ENCODE measurements around the gene MAP3K7CL.

The MAP3K7CL gene

GRCh38 chr21:29114765-29115500, 15.5 kb upstream of the MAP3K7CL start:
- H3K4me1 Mint-ChIP-seq: peaks cover 16% of the 10 kb centered on the region
- no peaks in the 10 kb centered on the region for H3K27me3 Mint-ChIP-seq
- ATAC-seq (ENCODE audit: low read depth) (no peak), DNase-seq (ENCODE audit: low spot score in 2 of 2) (no peak)
- H3K27ac Mint-ChIP-seq: no peak overlapping the region
- peaks cover 10% of the 10 kb centered on the region for H3K36me3 Mint-ChIP-seq
- no peak overlapping the region for H3K4me3 Mint-ChIP-seq
- no peaks in the 10 kb centered on the region for H3K9me3 Mint-ChIP-seq

GRCh38 chr21:29115899-29116298, 14.5 kb upstream of the MAP3K7CL start:
- H3K9me3 Mint-ChIP-seq: no peaks in the 10 kb centered on the region
- no peak overlapping the region for H3K4me3 Mint-ChIP-seq
- peaks cover 25% of the 10 kb centered on the region for H3K4me1 Mint-ChIP-seq
- ATAC-seq (ENCODE audit: low read depth) (no peak), DNase-seq (ENCODE audit: low spot score in 2 of 2) (no peak)
- H3K27ac Mint-ChIP-seq: no peak overlapping the region
- H3K27me3 Mint-ChIP-seq: no peaks in the 10 kb centered on the region
- peaks cover 4% of the 10 kb centered on the region for H3K36me3 Mint-ChIP-seq

GRCh38 chr21:29117372-29117955, 13.0 kb upstream of the MAP3K7CL start:
- Mint-ChIP-seq H3K9me3 (no peaks in the 10 kb centered on the region), H3K27me3 (no peaks in the 10 kb centered on the region), H3K4me3 (peak overlapping the region; percentile 41), H3K36me3 (peaks cover 3% of the 10 kb centered on the region), H3K4me1 (peaks cover 38% of the 10 kb centered on the region), H3K27ac (peak overlapping the region; percentile 47)
- DNase-seq (ENCODE audit: low spot score in 2 of 2) (no peak), ATAC-seq (ENCODE audit: low read depth) (no peak)

- H3K36me3 Mint-ChIP-seq: peaks cover 3% of the 10 kb centered on the region
- H3K27ac Mint-ChIP-seq: peak overlapping the region; percentile 98
- H3K27me3 Mint-ChIP-seq: no peaks in the 10 kb centered on the region
- H3K4me1 Mint-ChIP-seq: peaks cover 55% of the 10 kb centered on the region
- H3K4me3 Mint-ChIP-seq: peak overlapping the region; percentile 89
- ATAC-seq (ENCODE audit: low read depth) (peak; percentile 89), DNase-seq (ENCODE audit: low spot score in 2 of 2) (peak; percentile 29 to 64)
- H3K9me3 Mint-ChIP-seq: no peaks in the 10 kb centered on the region
Measured at GRCh38 chr21:29121759-29122158, 8.7 kb upstream of the MAP3K7CL start.

GRCh38 chr21:29124645-29125044, 5.8 kb upstream of the MAP3K7CL start:
- no peak overlapping the region for H3K4me3 Mint-ChIP-seq
- H3K4me1 Mint-ChIP-seq: peaks cover 40% of the 10 kb centered on the region
- ATAC-seq (ENCODE audit: low read depth): no peak
- H3K9me3 Mint-ChIP-seq: peaks cover 1% of the 10 kb centered on the region
- H3K27ac Mint-ChIP-seq: peak overlapping the region; percentile 89
- no peaks in the 10 kb centered on the region for H3K27me3 Mint-ChIP-seq
- DNase-seq (ENCODE audit: low spot score in 2 of 2): no peak
- H3K36me3 Mint-ChIP-seq: peaks cover 5% of the 10 kb centered on the region

- Mint-ChIP-seq H3K36me3 (peaks cover 7% of the 10 kb centered on the region), H3K4me3 (no peak overlapping the region), H3K4me1 (peaks cover 37% of the 10 kb centered on the region), H3K9me3 (peaks cover 3% of the 10 kb centered on the region), H3K27ac (peak overlapping the region; percentile 89), H3K27me3 (no peaks in the 10 kb centered on the region)
- peak in 1 of 2 donors; percentile 37 for DNase-seq (ENCODE audit: low spot score in 2 of 2)
- peak; percentile 72 for ATAC-seq (ENCODE audit: low read depth)
Measured at GRCh38 chr21:29125191-29125590, 5.3 kb upstream of the MAP3K7CL start.

GRCh38 chr21:29125979-29126378, 4.5 kb upstream of the MAP3K7CL start:
- no peaks in the 10 kb centered on the region for H3K27me3 Mint-ChIP-seq
- peaks cover 3% of the 10 kb centered on the region for H3K9me3 Mint-ChIP-seq
- ATAC-seq (ENCODE audit: low read depth): no peak
- no peak overlapping the region for H3K4me3 Mint-ChIP-seq
- peak overlapping the region; percentile 89 for H3K27ac Mint-ChIP-seq
- peaks cover 33% of the 10 kb centered on the region for H3K4me1 Mint-ChIP-seq
- peaks cover 7% of the 10 kb centered on the region for H3K36me3 Mint-ChIP-seq
- no peak for DNase-seq (ENCODE audit: low spot score in 2 of 2)

- H3K4me1 Mint-ChIP-seq: peaks cover 2% of the 10 kb centered on the region
- no peaks in the 10 kb centered on the region for H3K27me3 Mint-ChIP-seq
- no peak overlapping the region for H3K27ac Mint-ChIP-seq
- H3K36me3 Mint-ChIP-seq: peaks cover 9% of the 10 kb centered on the region
- no peak overlapping the region for H3K4me3 Mint-ChIP-seq
- ATAC-seq (ENCODE audit: low read depth): no peak
- DNase-seq (ENCODE audit: low spot score in 2 of 2): no peak
- H3K9me3 Mint-ChIP-seq: peaks cover 3% of the 10 kb centered on the region
Measured at GRCh38 chr21:29133241-29133640, 2.8 kb downstream of the MAP3K7CL start.

- ATAC-seq (ENCODE audit: low read depth) (no peak), DNase-seq (ENCODE audit: low spot score in 2 of 2) (no peak)
- H3K36me3 Mint-ChIP-seq: peaks cover 9% of the 10 kb centered on the region
- no peak overlapping the region for H3K27ac Mint-ChIP-seq
- H3K4me1 Mint-ChIP-seq: peaks cover 2% of the 10 kb centered on the region
- no peak overlapping the region for H3K4me3 Mint-ChIP-seq
- H3K9me3 Mint-ChIP-seq: peaks cover 3% of the 10 kb centered on the region
- no peaks in the 10 kb centered on the region for H3K27me3 Mint-ChIP-seq
Measured at GRCh38 chr21:29133796-29134195, 3.4 kb downstream of the MAP3K7CL start.

GRCh38 chr21:29135481-29135880, 5.0 kb downstream of the MAP3K7CL start:
- DNase-seq (ENCODE audit: low spot score in 2 of 2): no peak
- H3K4me1 Mint-ChIP-seq: peaks cover under 1% of the 10 kb centered on the region
- H3K27me3 Mint-ChIP-seq: no peaks in the 10 kb centered on the region
- ATAC-seq (ENCODE audit: low read depth): no peak
- H3K9me3 Mint-ChIP-seq: no peaks in the 10 kb centered on the region
- H3K4me3 Mint-ChIP-seq: no peak overlapping the region
- H3K36me3 Mint-ChIP-seq: peaks cover 10% of the 10 kb centered on the region
- no peak overlapping the region for H3K27ac Mint-ChIP-seq

GRCh38 chr21:29136033-29136432, 5.6 kb downstream of the MAP3K7CL start:
- H3K4me3 Mint-ChIP-seq: no peak overlapping the region
- H3K36me3 Mint-ChIP-seq: peaks cover 10% of the 10 kb centered on the region
- ATAC-seq (ENCODE audit: low read depth): no peak
- DNase-seq (ENCODE audit: low spot score in 2 of 2): no peak
- no peak overlapping the region for H3K27ac Mint-ChIP-seq
- H3K9me3 Mint-ChIP-seq: no peaks in the 10 kb centered on the region
- H3K4me1 Mint-ChIP-seq: no peaks in the 10 kb centered on the region
- no peaks in the 10 kb centered on the region for H3K27me3 Mint-ChIP-seq

GRCh38 chr21:29144736-29145353, 14.4 kb downstream of the MAP3K7CL start:
- no peak overlapping the region for H3K27ac Mint-ChIP-seq
- H3K4me1 Mint-ChIP-seq: no peaks in the 10 kb centered on the region
- no peaks in the 10 kb centered on the region for H3K27me3 Mint-ChIP-seq
- no peaks in the 10 kb centered on the region for H3K9me3 Mint-ChIP-seq
- ATAC-seq (ENCODE audit: low read depth) (no peak), DNase-seq (ENCODE audit: low spot score in 2 of 2) (no peak)
- H3K36me3 Mint-ChIP-seq: peaks cover 8% of the 10 kb centered on the region
- no peak overlapping the region for H3K4me3 Mint-ChIP-seq

- Mint-ChIP-seq H3K4me3 (no peak overlapping the region), H3K4me1 (no peaks in the 10 kb centered on the region), H3K9me3 (no peaks in the 10 kb centered on the region)
Measured at GRCh38 chr21:29145354-29145782, 14.9 kb downstream of the MAP3K7CL start.

GRCh38 chr21:29145852-29146453, 15.5 kb downstream of the MAP3K7CL start:
- Mint-ChIP-seq H3K9me3 (no peaks in the 10 kb centered on the region), H3K27me3 (no peaks in the 10 kb centered on the region), H3K4me3 (no peak overlapping the region), H3K36me3 (peaks cover 9% of the 10 kb centered on the region), H3K4me1 (no peaks in the 10 kb centered on the region), H3K27ac (no peak overlapping the region)
- no peak for DNase-seq (ENCODE audit: low spot score in 2 of 2)
- no peak for ATAC-seq (ENCODE audit: low read depth)

More at GRCh38 chr21:29145354-29145782, 14.9 kb downstream of the MAP3K7CL start:
- no peak for ATAC-seq (ENCODE audit: low read depth)
- no peaks in the 10 kb centered on the region for H3K27me3 Mint-ChIP-seq
- H3K36me3 Mint-ChIP-seq: peaks cover 9% of the 10 kb centered on the region
- H3K27ac Mint-ChIP-seq: no peak overlapping the region
- no peak for DNase-seq (ENCODE audit: low spot score in 2 of 2)

Data from memory B cell (primary cell).